ENCODE data around the gene LPCAT4.

LPCAT4 gene

DNA sequence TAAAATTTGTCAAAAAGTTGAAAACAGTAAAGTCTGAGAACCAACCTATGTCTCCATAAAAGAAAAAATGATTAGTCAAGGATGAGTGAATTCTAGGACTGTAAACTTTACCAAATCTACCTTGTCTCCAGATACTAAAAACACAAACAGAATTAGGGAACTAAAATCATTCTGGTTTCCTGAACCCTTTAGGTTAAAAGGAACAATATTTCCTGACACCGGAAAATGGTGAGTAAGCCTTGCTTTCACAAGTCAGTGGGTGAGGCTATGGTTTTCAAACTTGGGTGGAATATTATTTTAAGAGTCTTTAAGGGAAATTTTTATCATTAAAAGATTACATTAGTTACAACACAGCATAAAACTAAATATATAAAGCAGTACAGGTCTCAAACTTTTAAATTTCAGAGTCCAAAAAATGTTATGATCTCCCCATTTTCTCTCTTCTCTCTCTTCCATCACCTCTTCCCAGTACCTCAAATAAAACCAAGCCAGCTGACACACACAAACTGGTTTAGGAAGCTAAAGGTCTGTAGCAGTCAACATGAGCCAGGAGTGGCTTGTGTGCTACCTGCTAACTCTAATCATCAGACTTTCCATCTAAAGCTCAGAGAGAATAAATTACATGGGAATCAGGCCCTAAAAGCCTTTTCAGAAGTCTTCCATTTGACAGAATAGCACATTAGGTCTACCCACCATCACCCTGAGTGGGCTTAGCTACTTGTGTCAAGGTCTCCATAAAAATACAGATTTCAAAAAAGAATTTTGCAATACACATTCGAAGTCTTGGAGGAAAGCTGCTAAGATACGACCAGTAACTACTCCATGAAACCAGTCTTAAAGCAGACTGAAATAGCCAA lies 31.6 kb downstream of the LPCAT4 start:
- H3K9ac ChIP-seq (ENCODE audit: low read length): no peak overlapping the region
- no peaks in the 10 kb centered on the region for H3K79me2 ChIP-seq (ENCODE audit: insufficient read depth, low read length)
- H3F3A ChIP-seq (ENCODE audit: insufficient read depth): peaks cover 17% of the 10 kb centered on the region; the same call in 1 of the 2 replicates
- H3K27me3 ChIP-seq (ENCODE audit: low read length): no peaks in the 10 kb centered on the region
- TF ChIP-seq EZH2phosphoT487 (conservative IDR thresholded peaks at IDR 0.05; ENCODE audit: low read length): no peak
- TF ChIP-seq, protein P1, sequence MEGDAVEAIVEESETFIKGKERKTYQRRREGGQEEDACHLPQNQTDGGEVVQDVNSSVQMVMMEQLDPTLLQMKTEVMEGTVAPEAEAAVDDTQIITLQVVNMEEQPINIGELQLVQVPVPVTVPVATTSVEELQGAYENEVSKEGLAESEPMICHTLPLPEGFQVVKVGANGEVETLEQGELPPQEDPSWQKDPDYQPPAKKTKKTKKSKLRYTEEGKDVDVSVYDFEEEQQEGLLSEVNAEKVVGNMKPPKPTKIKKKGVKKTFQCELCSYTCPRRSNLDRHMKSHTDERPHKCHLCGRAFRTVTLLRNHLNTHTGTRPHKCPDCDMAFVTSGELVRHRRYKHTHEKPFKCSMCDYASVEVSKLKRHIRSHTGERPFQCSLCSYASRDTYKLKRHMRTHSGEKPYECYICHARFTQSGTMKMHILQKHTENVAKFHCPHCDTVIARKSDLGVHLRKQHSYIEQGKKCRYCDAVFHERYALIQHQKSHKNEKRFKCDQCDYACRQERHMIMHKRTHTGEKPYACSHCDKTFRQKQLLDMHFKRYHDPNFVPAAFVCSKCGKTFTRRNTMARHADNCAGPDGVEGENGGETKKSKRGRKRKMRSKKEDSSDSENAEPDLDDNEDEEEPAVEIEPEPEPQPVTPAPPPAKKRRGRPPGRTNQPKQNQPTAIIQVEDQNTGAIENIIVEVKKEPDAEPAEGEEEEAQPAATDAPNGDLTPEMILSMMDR (IDR thresholded peaks at IDR 0.05; ENCODE audit: insufficient read depth, low read length, poor library complexity, severe bottlenecking): no peak
- no peaks in the 10 kb centered on the region for H4K20me1 ChIP-seq (ENCODE audit: low read depth, low read length)
- H3K4me2 ChIP-seq (ENCODE audit: low read depth, low read length, poor library complexity, severe bottlenecking): no peak overlapping the region
- no peaks in the 10 kb centered on the region for H3K36me3 ChIP-seq (ENCODE audit: low read length)
- no peaks in the 10 kb centered on the region for H3K9me3 ChIP-seq (ENCODE audit: insufficient read depth, low read length)
- H2AFZ ChIP-seq (ENCODE audit: low read depth, low read length, severe bottlenecking): no peak overlapping the region
- H3K9me2 ChIP-seq (replicated peaks; ENCODE audit: insufficient read depth, low read length): no peaks in the 10 kb centered on the region
- no peak overlapping the region for H3K4me3 ChIP-seq (ENCODE audit: insufficient read depth, low read length, poor library complexity, severe bottlenecking)
- H3K27ac ChIP-seq (ENCODE audit: low read depth, low read length): no peak overlapping the region

DNA sequence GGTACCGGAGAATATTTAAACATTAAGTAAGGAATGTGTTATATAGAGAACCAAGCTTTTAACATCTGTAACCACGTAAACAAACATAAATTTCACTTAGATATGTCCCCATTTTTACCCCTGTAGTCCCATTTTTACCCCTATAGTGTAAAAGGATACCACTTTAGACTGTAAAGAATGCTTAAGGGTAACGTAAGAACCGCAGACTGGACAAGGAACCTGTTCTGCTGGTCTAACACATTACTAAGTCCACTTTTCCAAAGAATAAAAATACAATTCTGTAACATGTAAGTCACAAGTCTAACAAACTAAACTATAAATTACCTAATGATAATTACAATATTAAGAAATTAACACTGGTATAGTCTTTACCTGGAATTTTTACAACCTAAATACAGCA lies 32.3 kb downstream of the LPCAT4 start:
- Histone ChIP-seq H3K9me2 (replicated peaks; ENCODE audit: insufficient read depth, low read length) (no peaks in the 10 kb centered on the region), H3K9ac (ENCODE audit: low read length) (no peak overlapping the region), H3K27ac (ENCODE audit: low read depth, low read length) (no peak overlapping the region), H3K9me3 (ENCODE audit: insufficient read depth, low read length) (no peaks in the 10 kb centered on the region), H3K36me3 (ENCODE audit: low read length) (no peaks in the 10 kb centered on the region), H3K4me3 (ENCODE audit: insufficient read depth, low read length, poor library complexity, severe bottlenecking) (no peak overlapping the region), H4K20me1 (ENCODE audit: low read depth, low read length) (no peaks in the 10 kb centered on the region), H2AFZ (ENCODE audit: low read depth, low read length, severe bottlenecking) (no peak overlapping the region), H3K79me2 (ENCODE audit: insufficient read depth, low read length) (no peaks in the 10 kb centered on the region), H3K27me3 (ENCODE audit: low read length) (no peaks in the 10 kb centered on the region), H3F3A (ENCODE audit: insufficient read depth) (peaks cover 12% of the 10 kb centered on the region; the same call in 1 of the 2 replicates), H3K4me2 (ENCODE audit: low read depth, low read length, poor library complexity, severe bottlenecking) (no peak overlapping the region)
- TF ChIP-seq, protein P1 (IDR thresholded peaks at IDR 0.05; ENCODE audit: insufficient read depth, low read length, poor library complexity, severe bottlenecking): no peak
- TF ChIP-seq EZH2phosphoT487 (conservative IDR thresholded peaks at IDR 0.05; ENCODE audit: low read length): no peak

DNA sequence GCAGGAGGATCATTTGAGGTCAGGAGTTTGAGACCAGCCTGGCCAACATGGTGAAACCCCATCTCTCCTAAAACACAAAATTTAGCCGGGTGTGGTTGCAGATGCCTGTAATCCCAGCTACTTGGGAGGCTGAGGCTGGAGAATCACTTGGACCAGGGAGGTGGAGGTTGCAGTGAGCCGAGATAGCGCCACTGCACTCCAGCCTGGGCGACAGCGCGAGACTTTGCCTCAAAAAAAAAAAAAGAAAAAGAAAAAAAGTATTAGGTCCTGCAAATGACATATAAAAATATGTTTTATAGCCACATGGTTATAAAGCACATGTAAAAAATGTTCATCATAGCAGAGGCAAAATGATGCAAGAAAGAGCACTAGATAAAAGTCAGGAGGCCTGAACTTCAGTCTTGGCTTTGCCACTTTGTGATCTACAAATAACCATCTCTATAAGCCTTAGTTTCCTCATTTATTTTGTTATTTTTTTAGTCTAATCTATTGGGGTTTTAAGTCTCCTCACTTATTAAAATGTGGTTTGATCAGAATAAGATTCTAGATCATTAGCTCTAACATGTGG lies 34.4 kb downstream of the LPCAT4 start:
- H3K79me2 ChIP-seq (ENCODE audit: insufficient read depth, low read length): no peaks in the 10 kb centered on the region
- no peak overlapping the region for H3K27ac ChIP-seq (ENCODE audit: low read depth, low read length)
- H4K20me1 ChIP-seq (ENCODE audit: low read depth, low read length): no peaks in the 10 kb centered on the region
- H3K4me3 ChIP-seq (ENCODE audit: insufficient read depth, low read length, poor library complexity, severe bottlenecking): no peak overlapping the region
- no peaks in the 10 kb centered on the region for H3K9me3 ChIP-seq (ENCODE audit: insufficient read depth, low read length)
- TF ChIP-seq, protein P1 (IDR thresholded peaks at IDR 0.05; ENCODE audit: insufficient read depth, low read length, poor library complexity, severe bottlenecking): no peak
- TF ChIP-seq EZH2phosphoT487 (conservative IDR thresholded peaks at IDR 0.05; ENCODE audit: low read length): no peak
- no peak overlapping the region for H3K9ac ChIP-seq (ENCODE audit: low read length)
- H3F3A ChIP-seq (ENCODE audit: insufficient read depth): no peaks in the 10 kb centered on the region
- H2AFZ ChIP-seq (ENCODE audit: low read depth, low read length, severe bottlenecking): no peak overlapping the region
- H3K4me2 ChIP-seq (ENCODE audit: low read depth, low read length, poor library complexity, severe bottlenecking): no peak overlapping the region
- H3K36me3 ChIP-seq (ENCODE audit: low read length): no peaks in the 10 kb centered on the region
- H3K27me3 ChIP-seq (ENCODE audit: low read length): no peaks in the 10 kb centered on the region
- H3K9me2 ChIP-seq (replicated peaks; ENCODE audit: insufficient read depth, low read length): no peaks in the 10 kb centered on the region

Data from SU-DHL-6 (cell line).